ENCODE results near the gene C1QB.

C1QB gene

GRCh38 chr1:22635436-22635835 is 17.6 kb upstream of the C1QB start:
- no peak for DNase-seq

GRCh38 chr1:22636353-22636752 is 16.7 kb upstream of the C1QB start, which contains the start of gene C1QA:
Gene C1QA (plus strand): TSS chr1:22636628. CDS start chr1:22637617, 989 bp downstream.
- no peak for DNase-seq

DNA sequence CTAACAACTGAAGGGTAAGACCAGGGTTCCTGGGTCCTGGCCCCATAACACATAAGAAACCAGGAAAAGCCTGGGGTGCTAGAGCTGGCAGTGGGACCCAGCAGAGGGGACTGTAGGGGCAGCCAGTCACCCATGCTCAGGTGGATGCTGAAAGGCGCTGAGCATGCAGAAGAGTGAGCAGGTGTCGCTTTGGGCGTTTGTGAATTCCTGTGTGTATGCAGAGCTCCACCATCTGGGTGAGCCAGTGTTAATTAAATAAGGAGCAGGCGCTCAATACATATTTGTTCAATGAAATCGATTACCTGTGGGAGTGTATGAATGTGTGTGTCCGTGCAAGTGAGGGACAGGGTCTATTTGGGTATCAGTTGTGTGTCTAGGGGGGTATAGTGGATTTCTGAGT is 16.1 kb upstream of the C1QB start:
- DNase-seq: no peak

GRCh38 chr1:22637907-22638445 is 15.1 kb upstream of the C1QB start:
- DNase-seq: no peak

- no peak for DNase-seq
Observed at GRCh38 chr1:22638476-22639234, 14.4 kb upstream of the C1QB start.

GRCh38 chr1:22639286-22639685 is 13.8 kb upstream of the C1QB start:
- DNase-seq: no peak

DNA sequence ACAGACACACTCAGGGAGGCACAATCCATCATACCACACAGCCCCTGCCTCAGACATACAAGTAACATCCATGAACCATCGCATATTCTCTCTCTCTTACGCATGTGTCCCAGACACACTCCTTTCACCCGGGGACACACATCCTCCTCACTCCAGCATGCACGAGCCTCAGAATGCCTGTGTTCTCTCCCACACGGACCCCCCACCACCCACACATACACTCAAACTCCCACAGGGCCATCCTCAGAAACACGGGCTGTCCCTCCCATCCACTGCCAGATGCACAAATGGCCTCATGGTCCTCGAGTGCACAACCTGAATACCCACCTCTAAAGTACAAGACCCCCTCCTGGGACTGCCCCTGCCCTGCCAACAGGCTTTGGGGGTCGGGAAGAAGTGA is 11.8 kb upstream of the C1QB start:
- DNase-seq: no peak

- peak; percentile 56 to 59 for DNase-seq
Observed at GRCh38 chr1:22641906-22642636, 11.0 kb upstream of the C1QB start.

DNA sequence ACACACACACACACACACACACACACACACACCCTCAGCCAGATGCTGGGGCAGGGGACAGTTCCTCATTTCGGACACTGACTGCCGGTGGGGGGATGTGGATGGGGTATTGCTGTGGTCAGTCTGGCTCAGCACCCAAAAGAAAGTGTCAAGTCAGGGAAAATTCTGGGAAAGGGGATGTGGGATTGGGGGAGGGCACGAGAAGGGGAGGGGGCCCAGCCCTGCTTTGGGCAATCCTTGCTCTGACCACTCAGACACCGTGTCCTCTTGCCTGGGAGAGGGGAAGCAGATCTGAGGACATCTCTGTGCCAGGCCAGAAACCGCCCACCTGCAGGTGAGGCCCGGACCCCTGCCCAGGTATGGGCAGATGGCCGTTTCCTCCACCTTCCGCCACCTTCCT is 9.7 kb upstream of the C1QB start, which contains the start of gene C1QC:
TSS of gene C1QC (plus strand) at position 253 of the 400 bp plus-strand sequence. CDS start 391 bp downstream, outside the sequence.
- DNase-seq: no peak

- DNase-seq: no peak
Observed at GRCh38 chr1:22643928-22644327, 9.1 kb upstream of the C1QB start.

GRCh38 chr1:22645931-22646330 is 7.1 kb upstream of the C1QB start:
- DNase-seq: no peak

DNA sequence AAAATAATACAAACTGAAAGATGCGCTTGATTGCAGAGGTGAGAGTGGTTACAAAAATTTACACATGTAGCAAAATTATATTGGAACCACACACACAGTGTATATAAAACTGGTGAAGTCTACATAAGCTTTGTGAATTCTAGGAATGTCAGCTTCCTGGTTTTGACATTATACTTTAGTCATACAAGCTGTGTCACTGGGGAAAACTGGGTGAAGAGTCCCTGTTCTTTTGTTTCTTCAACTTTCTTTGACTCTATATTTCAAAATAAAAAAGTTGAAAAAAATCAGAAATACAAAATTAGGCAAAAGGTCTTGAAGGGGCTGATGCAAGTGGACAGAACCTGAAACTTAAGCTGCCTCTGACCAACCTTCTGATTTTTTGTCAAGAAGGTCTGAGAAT is 6.7 kb upstream of the C1QB start:
- no peak for DNase-seq

GRCh38 chr1:22650089-22650693 is 2.8 kb upstream of the C1QB start:
- DNase-seq: no peak

- DNase-seq: no peak
Observed at GRCh38 chr1:22651941-22652856, 837 bp upstream of the C1QB start.

- DNase-seq: no peak
Observed at GRCh38 chr1:22654692-22655091, 1.7 kb downstream of the C1QB start.

- DNase-seq: no peak
Observed at GRCh38 chr1:22658385-22659163, 5.5 kb downstream of the C1QB start.

DNA sequence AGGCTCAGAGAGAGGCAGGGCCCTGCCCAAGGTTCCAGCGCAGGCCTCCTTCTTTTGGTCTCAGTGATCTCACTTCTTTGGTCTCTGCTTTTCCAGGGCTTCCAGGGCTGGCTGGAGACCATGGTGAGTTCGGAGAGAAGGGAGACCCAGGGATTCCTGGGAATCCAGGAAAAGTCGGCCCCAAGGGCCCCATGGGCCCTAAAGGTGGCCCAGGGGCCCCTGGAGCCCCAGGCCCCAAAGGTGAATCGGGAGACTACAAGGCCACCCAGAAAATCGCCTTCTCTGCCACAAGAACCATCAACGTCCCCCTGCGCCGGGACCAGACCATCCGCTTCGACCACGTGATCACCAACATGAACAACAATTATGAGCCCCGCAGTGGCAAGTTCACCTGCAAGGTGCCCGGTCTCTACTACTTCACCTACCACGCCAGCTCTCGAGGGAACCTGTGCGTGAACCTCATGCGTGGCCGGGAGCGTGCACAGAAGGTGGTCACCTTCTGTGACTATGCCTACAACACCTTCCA is 7.7 kb downstream of the C1QB start:
- no peak for DNase-seq

DNA sequence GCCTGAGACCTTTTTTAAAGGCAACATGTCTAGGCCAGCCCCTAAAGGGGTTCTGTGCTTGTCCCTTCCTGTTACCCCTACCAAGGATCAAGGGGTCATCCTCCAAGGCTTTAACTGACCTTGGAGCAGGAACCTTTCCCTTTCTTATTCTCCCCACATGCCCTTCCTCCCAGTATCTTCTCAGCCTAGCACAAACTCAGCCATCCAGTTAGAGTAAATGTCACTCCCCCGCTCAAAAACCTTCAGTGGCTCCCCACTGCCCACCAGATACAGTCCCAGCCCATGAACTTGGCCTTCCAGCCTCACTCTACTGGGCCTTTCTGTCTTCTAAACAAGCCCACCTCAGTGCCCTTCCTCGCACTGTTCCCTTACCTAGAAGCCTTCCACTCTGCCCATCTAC is 8.8 kb downstream of the C1QB start:
- no peak for DNase-seq

DNA sequence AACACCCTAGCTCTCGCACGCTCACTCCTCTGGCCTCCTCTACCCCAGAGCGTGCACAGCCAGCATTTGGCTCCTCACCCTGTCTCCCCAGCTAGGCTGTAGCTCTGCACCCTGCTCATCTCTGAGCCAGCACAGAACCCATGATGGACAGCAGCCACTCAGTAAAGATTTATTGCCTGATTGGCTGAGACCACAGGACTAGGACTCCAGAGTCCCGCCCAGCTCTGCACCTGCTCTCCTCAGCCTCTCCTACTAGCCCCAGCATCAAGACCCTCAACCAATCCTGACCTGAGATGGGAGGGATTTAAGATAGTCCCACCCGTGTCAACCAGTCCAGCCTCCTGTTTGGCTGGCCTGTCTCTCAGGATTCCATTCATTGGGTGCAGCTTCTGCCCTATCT is 9.3 kb downstream of the C1QB start:
- DNase-seq: no peak

GRCh38 chr1:22662986-22663408 is 10.0 kb downstream of the C1QB start:
- no peak for DNase-seq

- DNase-seq: no peak
Observed at GRCh38 chr1:22665752-22666151, 12.7 kb downstream of the C1QB start.

Data from CD4-positive, alpha-beta T cell treated with Interleukin-4 for 1 hour (primary cell).